HCT116 (cell line): ENCODE results near the gene HRK.

Source experiments
- POLR2A ChIP-seq: IDR thresholded peaks from 2 replicates; pipeline ENCODE4 v1.7.0; 2011; ENCODE audit warnings: borderline replicate concordance; ENCODE audit not compliant: insufficient read depth, insufficient read length; ENCODE audit errors: extremely low read depth
- POLR2AphosphoS5 ChIP-seq: IDR thresholded peaks from 2 replicates; pipeline ENCODE4 v1.6.1; 2011; ENCODE audit warnings: mild to moderate bottlenecking, low read depth, low read length, moderate library complexity

GRCh38 chr12:116891019-116891418 is 9.8 kb upstream of the HRK start:
- no peak for TF ChIP-seq POLR2AphosphoS5
- no peak for TF ChIP-seq POLR2A
